GM23338 (cell line): ENCODE data around the gene RAB25. TPM values are rescaled to one million over a fixed set of nuclear protein-coding genes. Genes with fewer than 3 reads are reported as not detected.
A peak's percentile ranks its signal among the peaks of the same experiment; 100 is the strongest.

Source experiments
- ATAC-seq: fragments of 200-7000 bp; cut with Tn5 transposase; 3 replicates; pipeline ENCODE4 v1.9.1; 2020
- DNase-seq: peaks from one replicate; pipeline ENCODE4 v3.0.0-alpha.2; 2015; ENCODE audit warnings: low spot score
- H2AFZ ChIP-seq: fragments of 200-600 bp; sonication (generic); 2 replicates; pipeline ENCODE4 v1.8.0; 2016; ENCODE audit warnings: antibody characterized with exemption, mild to moderate bottlenecking, moderate library complexity
- H3F3A ChIP-seq: fragments of 200-600 bp; sonication (generic); replicated peaks from 2 replicates; pipeline ENCODE4 v1.8.0; 2017; ENCODE audit warnings: antibody characterized with exemption, mixed run types, low read depth
- H3K27ac ChIP-seq: fragments of 200-600 bp; sonication (generic); 2 replicates; pipeline ENCODE4 v1.6.1; 2016; ENCODE audit warnings: low read depth
- H3K27me3 ChIP-seq: fragments of 200-600 bp; sonication (generic); 2 replicates; pipeline ENCODE4 v1.8.0; 2016; ENCODE audit warnings: mild to moderate bottlenecking, mixed run types, moderate library complexity; ENCODE audit not compliant: insufficient read depth
- H3K36me3 ChIP-seq: fragments of 200-600 bp; sonication (generic); 2 replicates; pipeline ENCODE4 v1.8.0; 2016; ENCODE audit warnings: mild to moderate bottlenecking; ENCODE audit not compliant: insufficient read depth
- H3K4me1 ChIP-seq: fragments of 200-600 bp; sonication (generic); 2 replicates; pipeline ENCODE4 v1.8.0; 2016; ENCODE audit warnings: mild to moderate bottlenecking, moderate library complexity; ENCODE audit not compliant: insufficient read depth
- H3K4me2 ChIP-seq: fragments of 200-600 bp; sonication (generic); 2 replicates; pipeline ENCODE4 v1.7.1; 2017; ENCODE audit warnings: mixed run types
- H3K4me3 ChIP-seq: fragments of 200-600 bp; sonication (generic); 2 replicates; pipeline ENCODE4 v1.6.1; 2016; ENCODE audit warnings: mixed run types
- H3K79me2 ChIP-seq: fragments of 200-600 bp; sonication (generic); replicated peaks from 2 replicates; pipeline ENCODE4 v1.8.0; 2017; ENCODE audit warnings: mild to moderate bottlenecking; ENCODE audit not compliant: insufficient read depth
- H3K9me2 ChIP-seq: fragments of 200-600 bp; sonication (generic); 2 replicates; pipeline ENCODE4 v1.8.0; 2017; ENCODE audit not compliant: insufficient read depth
- H4K20me1 ChIP-seq: fragments of 200-600 bp; sonication (generic); replicated peaks from 2 replicates; pipeline ENCODE4 v1.8.0; 2017; ENCODE audit warnings: mild to moderate bottlenecking; ENCODE audit not compliant: insufficient read depth
- H3K27ac Mint-ChIP-seq: 2 replicates; pipeline ENCODE4 v1.8.0; 2020; ENCODE audit warnings: inconsistent platforms, mild to moderate bottlenecking, moderate library complexity, mixed read lengths
- H3K27me3 Mint-ChIP-seq: 3 replicates; pipeline ENCODE4 v1.8.0; 2022; ENCODE audit warnings: low read depth, mild to moderate bottlenecking, moderate library complexity, mixed read lengths, inconsistent platforms; ENCODE audit not compliant: insufficient read depth, poor library complexity
- H3K36me3 Mint-ChIP-seq: 3 replicates; pipeline ENCODE4 v1.8.0; 2021; ENCODE audit warnings: low read depth, mild to moderate bottlenecking, inconsistent platforms, moderate library complexity, mixed read lengths
- H3K4me1 Mint-ChIP-seq: 3 replicates; pipeline ENCODE4 v1.8.0; 2020; ENCODE audit warnings: mild to moderate bottlenecking, inconsistent platforms, mixed read lengths
- H3K4me3 Mint-ChIP-seq: 3 replicates; pipeline ENCODE4 v1.8.0; 2021; ENCODE audit warnings: moderate library complexity, mild to moderate bottlenecking, inconsistent platforms, mixed read lengths
- H3K9me3 Mint-ChIP-seq: 3 replicates; pipeline ENCODE4 v1.8.0; 2020; ENCODE audit warnings: moderate library complexity, mild to moderate bottlenecking, inconsistent platforms, mixed read lengths
- CREB1 ChIP-seq: fragments of 250-450 bp; sonication (Bioruptor Pico); IDR thresholded peaks from 2 replicates; pipeline ENCODE4 v1.5.0; 2020; ENCODE audit warnings: low read depth, mild to moderate bottlenecking, moderate library complexity
- EZH2 ChIP-seq: fragments of 200-600 bp; sonication (generic); IDR thresholded peaks from one replicate; pipeline ENCODE4 v1.8.0; 2017; ENCODE audit warnings: antibody characterized with exemption, mild to moderate bottlenecking, low read depth; ENCODE audit not compliant: unreplicated experiment
- EZH2phosphoT487 ChIP-seq: fragments of 200-600 bp; sonication (generic); IDR thresholded peaks from one replicate; pipeline ENCODE4 v1.8.1; 2018; ENCODE audit warnings: antibody characterized with exemption; ENCODE audit not compliant: unreplicated experiment
- JUNB ChIP-seq: IDR thresholded peaks from one replicate; pipeline ENCODE4 v1.6.1; 2016; ENCODE audit warnings: antibody characterized with exemption; ENCODE audit not compliant: unreplicated experiment
- NANOG ChIP-seq: IDR thresholded peaks from 2 replicates; pipeline ENCODE4 v1.6.1; 2016; ENCODE audit warnings: antibody characterized with exemption, borderline replicate concordance
- POLR2AphosphoS5 ChIP-seq: IDR thresholded peaks from 2 replicates; pipeline ENCODE4 v1.6.1; 2016; ENCODE audit warnings: antibody characterized with exemption, low read depth
- STAT1 ChIP-seq: IDR thresholded peaks from one replicate; pipeline ENCODE4 v1.6.1; 2016; ENCODE audit warnings: antibody characterized with exemption; ENCODE audit not compliant: unreplicated experiment
- ZNF114 ChIP-seq: fragments of 250-450 bp; sonication (Bioruptor Pico); IDR thresholded peaks from 2 replicates; pipeline ENCODE4 v1.5.0; 2020; ENCODE audit warnings: mild to moderate bottlenecking, moderate library complexity
- ZNF331 ChIP-seq: fragments of 250-450 bp; sonication (Bioruptor Pico); IDR thresholded peaks from 2 replicates; pipeline ENCODE4 v1.5.0; 2020; ENCODE audit warnings: low read depth, mild to moderate bottlenecking, moderate library complexity
- polyA plus RNA-seq: library from polyadenylated mRNA; unstranded; fragments of >200 nt; fragmentation: Nextera tagmentation; extraction: Ambion mirVana; gene quantifications from 2 replicates; pipeline ENCODE4 v1.2.1, GENCODE V29; 2016
- total RNA-seq: library from RNA; depleted of rRNA; stranded (reverse); fragments of >200 nt; shearing (Covaris generic); gene quantifications from 2 replicates; pipeline ENCODE4 v1.2.3, GENCODE V29; 2014
- TF ChIP-seq, protein P1 (sequence below): IDR thresholded peaks from one replicate; pipeline ENCODE4 v1.6.1; 2018; ENCODE audit warnings: antibody characterized with exemption; ENCODE audit not compliant: unreplicated experiment
- TF ChIP-seq, protein P2 (sequence below): fragments of 250-450 bp; sonication (Bioruptor Pico); IDR thresholded peaks from 2 replicates; pipeline ENCODE4 v1.5.0; 2020; ENCODE audit warnings: mild to moderate bottlenecking, moderate library complexity
- TF ChIP-seq, protein P3 (sequence below), 2 experiments: fragments of 200-600 bp in 1 of 2; sonication (generic) in 1 of 2; conservative IDR thresholded peaks; 2 replicates each; pipeline versions ENCODE4 v1.5.1 to v1.6.1; 2016 to 2017; ENCODE audit warnings: antibody characterized with exemption in 2 of 2, low read depth in 2 of 2, mild to moderate bottlenecking in 2 of 2, moderate library complexity in 1 of 2
- TF ChIP-seq, protein P4 (sequence below): IDR thresholded peaks from 2 replicates; pipeline ENCODE4 v1.6.1; 2016; ENCODE audit warnings: antibody characterized with exemption

RAB25 gene
- total and polyA plus RNA-seq, 2 experiments from 2014 or later: 30.0 to 42.7 TPM

DNA sequence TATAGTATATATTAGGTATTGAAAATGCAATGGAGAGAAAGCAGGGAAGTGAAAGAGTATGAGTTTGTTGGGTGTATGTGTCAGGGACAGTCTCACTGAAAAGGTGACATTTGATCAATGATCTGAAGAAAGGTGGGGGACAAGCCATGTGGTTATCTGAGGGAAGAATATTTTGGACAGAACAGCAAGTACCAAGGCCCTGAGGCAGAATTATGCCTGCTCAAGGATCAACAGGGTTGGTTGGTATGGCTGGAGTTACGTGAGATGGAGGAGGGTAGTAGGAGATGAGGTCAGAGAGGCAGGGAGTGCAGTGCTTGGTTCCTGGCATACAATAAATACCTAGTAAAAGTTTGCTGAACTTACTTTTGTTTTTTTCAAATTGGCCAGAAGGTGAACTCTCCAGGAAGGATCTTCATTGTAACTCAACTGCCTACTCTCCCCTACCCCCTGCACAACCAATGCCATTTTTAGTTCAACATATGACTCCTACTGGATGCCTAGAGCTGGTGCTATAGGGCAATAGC, 4.6 kb upstream of the RAB25 start:
- peaks cover 31% of the 10 kb centered on the region for H3K36me3 Mint-ChIP-seq
- H3K4me2 ChIP-seq: no peak overlapping the region
- H3F3A ChIP-seq: peaks cover 22% of the 10 kb centered on the region
- H3K79me2 ChIP-seq: peaks cover 30% of the 10 kb centered on the region
- H3K9me3 Mint-ChIP-seq: no peaks in the 10 kb centered on the region; the same call in 2 of the 3 replicates
- no peak for ATAC-seq
- peaks cover 19% of the 10 kb centered on the region for H3K27me3 Mint-ChIP-seq
- peak overlapping the region; percentile 31; the same call in 2 of the 3 replicates for H3K4me3 Mint-ChIP-seq
- no peak overlapping the region for H3K4me3 ChIP-seq
- TF ChIP-seq, protein P1, sequence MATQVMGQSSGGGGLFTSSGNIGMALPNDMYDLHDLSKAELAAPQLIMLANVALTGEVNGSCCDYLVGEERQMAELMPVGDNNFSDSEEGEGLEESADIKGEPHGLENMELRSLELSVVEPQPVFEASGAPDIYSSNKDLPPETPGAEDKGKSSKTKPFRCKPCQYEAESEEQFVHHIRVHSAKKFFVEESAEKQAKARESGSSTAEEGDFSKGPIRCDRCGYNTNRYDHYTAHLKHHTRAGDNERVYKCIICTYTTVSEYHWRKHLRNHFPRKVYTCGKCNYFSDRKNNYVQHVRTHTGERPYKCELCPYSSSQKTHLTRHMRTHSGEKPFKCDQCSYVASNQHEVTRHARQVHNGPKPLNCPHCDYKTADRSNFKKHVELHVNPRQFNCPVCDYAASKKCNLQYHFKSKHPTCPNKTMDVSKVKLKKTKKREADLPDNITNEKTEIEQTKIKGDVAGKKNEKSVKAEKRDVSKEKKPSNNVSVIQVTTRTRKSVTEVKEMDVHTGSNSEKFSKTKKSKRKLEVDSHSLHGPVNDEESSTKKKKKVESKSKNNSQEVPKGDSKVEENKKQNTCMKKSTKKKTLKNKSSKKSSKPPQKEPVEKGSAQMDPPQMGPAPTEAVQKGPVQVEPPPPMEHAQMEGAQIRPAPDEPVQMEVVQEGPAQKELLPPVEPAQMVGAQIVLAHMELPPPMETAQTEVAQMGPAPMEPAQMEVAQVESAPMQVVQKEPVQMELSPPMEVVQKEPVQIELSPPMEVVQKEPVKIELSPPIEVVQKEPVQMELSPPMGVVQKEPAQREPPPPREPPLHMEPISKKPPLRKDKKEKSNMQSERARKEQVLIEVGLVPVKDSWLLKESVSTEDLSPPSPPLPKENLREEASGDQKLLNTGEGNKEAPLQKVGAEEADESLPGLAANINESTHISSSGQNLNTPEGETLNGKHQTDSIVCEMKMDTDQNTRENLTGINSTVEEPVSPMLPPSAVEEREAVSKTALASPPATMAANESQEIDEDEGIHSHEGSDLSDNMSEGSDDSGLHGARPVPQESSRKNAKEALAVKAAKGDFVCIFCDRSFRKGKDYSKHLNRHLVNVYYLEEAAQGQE: no peak
- TF ChIP-seq JUNB: no peak
- no peak for TF ChIP-seq POLR2AphosphoS5
- no peak for TF ChIP-seq EZH2
- no peak for TF ChIP-seq EZH2phosphoT487
- TF ChIP-seq, protein P2, sequence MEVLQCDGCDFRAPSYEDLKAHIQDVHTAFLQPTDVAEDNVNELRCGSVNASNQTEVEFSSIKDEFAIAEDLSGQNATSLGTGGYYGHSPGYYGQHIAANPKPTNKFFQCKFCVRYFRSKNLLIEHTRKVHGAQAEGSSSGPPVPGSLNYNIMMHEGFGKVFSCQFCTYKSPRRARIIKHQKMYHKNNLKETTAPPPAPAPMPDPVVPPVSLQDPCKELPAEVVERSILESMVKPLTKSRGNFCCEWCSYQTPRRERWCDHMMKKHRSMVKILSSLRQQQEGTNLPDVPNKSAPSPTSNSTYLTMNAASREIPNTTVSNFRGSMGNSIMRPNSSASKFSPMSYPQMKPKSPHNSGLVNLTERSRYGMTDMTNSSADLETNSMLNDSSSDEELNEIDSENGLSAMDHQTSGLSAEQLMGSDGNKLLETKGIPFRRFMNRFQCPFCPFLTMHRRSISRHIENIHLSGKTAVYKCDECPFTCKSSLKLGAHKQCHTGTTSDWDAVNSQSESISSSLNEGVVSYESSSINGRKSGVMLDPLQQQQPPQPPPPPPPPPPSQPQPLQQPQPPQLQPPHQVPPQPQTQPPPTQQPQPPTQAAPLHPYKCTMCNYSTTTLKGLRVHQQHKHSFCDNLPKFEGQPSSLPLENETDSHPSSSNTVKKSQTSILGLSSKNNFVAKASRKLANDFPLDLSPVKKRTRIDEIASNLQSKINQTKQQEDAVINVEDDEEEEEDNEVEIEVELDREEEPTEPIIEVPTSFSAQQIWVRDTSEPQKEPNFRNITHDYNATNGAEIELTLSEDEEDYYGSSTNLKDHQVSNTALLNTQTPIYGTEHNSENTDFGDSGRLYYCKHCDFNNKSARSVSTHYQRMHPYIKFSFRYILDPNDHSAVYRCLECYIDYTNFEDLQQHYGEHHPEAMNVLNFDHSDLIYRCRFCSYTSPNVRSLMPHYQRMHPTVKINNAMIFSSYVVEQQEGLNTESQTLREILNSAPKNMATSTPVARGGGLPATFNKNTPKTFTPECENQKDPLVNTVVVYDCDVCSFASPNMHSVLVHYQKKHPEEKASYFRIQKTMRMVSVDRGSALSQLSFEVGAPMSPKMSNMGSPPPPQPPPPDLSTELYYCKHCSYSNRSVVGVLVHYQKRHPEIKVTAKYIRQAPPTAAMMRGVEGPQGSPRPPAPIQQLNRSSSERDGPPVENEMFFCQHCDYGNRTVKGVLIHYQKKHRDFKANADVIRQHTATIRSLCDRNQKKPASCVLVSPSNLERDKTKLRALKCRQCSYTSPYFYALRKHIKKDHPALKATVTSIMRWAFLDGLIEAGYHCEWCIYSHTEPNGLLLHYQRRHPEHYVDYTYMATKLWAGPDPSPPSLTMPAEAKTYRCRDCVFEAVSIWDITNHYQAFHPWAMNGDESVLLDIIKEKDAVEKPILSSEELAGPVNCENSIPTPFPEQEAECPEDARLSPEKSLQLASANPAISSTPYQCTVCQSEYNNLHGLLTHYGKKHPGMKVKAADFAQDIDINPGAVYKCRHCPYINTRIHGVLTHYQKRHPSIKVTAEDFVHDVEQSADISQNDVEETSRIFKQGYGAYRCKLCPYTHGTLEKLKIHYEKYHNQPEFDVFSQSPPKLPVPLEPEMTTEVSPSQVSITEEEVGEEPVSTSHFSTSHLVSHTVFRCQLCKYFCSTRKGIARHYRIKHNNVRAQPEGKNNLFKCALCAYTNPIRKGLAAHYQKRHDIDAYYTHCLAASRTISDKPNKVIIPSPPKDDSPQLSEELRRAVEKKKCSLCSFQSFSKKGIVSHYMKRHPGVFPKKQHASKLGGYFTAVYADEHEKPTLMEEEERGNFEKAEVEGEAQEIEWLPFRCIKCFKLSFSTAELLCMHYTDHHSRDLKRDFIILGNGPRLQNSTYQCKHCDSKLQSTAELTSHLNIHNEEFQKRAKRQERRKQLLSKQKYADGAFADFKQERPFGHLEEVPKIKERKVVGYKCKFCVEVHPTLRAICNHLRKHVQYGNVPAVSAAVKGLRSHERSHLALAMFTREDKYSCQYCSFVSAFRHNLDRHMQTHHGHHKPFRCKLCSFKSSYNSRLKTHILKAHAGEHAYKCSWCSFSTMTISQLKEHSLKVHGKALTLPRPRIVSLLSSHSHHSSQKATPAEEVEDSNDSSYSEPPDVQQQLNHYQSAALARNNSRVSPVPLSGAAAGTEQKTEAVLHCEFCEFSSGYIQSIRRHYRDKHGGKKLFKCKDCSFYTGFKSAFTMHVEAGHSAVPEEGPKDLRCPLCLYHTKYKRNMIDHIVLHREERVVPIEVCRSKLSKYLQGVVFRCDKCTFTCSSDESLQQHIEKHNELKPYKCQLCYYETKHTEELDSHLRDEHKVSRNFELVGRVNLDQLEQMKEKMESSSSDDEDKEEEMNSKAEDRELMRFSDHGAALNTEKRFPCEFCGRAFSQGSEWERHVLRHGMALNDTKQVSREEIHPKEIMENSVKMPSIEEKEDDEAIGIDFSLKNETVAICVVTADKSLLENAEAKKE (CRISPR knock-in tag): no peak
- no peak for TF ChIP-seq ZNF331 (CRISPR knock-in tag)
- no peak for TF ChIP-seq ZNF114 (CRISPR knock-in tag)
- TF ChIP-seq NANOG: no peak
- TF ChIP-seq, protein P3, sequence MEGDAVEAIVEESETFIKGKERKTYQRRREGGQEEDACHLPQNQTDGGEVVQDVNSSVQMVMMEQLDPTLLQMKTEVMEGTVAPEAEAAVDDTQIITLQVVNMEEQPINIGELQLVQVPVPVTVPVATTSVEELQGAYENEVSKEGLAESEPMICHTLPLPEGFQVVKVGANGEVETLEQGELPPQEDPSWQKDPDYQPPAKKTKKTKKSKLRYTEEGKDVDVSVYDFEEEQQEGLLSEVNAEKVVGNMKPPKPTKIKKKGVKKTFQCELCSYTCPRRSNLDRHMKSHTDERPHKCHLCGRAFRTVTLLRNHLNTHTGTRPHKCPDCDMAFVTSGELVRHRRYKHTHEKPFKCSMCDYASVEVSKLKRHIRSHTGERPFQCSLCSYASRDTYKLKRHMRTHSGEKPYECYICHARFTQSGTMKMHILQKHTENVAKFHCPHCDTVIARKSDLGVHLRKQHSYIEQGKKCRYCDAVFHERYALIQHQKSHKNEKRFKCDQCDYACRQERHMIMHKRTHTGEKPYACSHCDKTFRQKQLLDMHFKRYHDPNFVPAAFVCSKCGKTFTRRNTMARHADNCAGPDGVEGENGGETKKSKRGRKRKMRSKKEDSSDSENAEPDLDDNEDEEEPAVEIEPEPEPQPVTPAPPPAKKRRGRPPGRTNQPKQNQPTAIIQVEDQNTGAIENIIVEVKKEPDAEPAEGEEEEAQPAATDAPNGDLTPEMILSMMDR (conservative IDR thresholded peaks at IDR 0.05; ENCODE audit: low read depth in 2 of 2): no peak
- no peak for TF ChIP-seq STAT1
- TF ChIP-seq, protein P4, sequence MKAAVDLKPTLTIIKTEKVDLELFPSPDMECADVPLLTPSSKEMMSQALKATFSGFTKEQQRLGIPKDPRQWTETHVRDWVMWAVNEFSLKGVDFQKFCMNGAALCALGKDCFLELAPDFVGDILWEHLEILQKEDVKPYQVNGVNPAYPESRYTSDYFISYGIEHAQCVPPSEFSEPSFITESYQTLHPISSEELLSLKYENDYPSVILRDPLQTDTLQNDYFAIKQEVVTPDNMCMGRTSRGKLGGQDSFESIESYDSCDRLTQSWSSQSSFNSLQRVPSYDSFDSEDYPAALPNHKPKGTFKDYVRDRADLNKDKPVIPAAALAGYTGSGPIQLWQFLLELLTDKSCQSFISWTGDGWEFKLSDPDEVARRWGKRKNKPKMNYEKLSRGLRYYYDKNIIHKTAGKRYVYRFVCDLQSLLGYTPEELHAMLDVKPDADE: no peak
- no peak for TF ChIP-seq CREB1 (CRISPR knock-in tag)
- H2AFZ ChIP-seq: no peak overlapping the region
- H4K20me1 ChIP-seq: peaks cover 12% of the 10 kb centered on the region
- H3K4me1 Mint-ChIP-seq: peaks cover 28% of the 10 kb centered on the region
- H3K4me1 ChIP-seq: peaks cover 12% of the 10 kb centered on the region; the same call in 1 of the 2 replicates
- H3K9me2 ChIP-seq: no peaks in the 10 kb centered on the region
- H3K27me3 ChIP-seq: no peaks in the 10 kb centered on the region
- no peak overlapping the region for H3K27ac Mint-ChIP-seq
- no peaks in the 10 kb centered on the region for H3K36me3 ChIP-seq
- DNase-seq: no peak
- no peak overlapping the region for H3K27ac ChIP-seq
